ENCODE results near the gene TTF2. TPM values are rescaled to one million over a fixed set of nuclear protein-coding genes. Genes with fewer than 3 reads are reported as not detected.

TTF2 gene
- polyA plus RNA-seq, 1 donor from 2014 or later = 2.6 TPM

GRCh38 chr1:117146072-117146471, 85.9 kb downstream of the TTF2 start:
- peak overlapping the region; percentile 42 for H3K27ac ChIP-seq (ENCODE audit: low read length)
- H3K27me3 ChIP-seq (ENCODE audit: insufficient read depth, low read depth, low read length) = no peaks in the 10 kb centered on the region
- H3K4me3 ChIP-seq (ENCODE audit: low read length) = no peak overlapping the region
- H3K79me2 ChIP-seq (replicated peaks; ENCODE audit: insufficient read depth, low read length) = no peaks in the 10 kb centered on the region
- no peak overlapping the region for H3K4me2 ChIP-seq (ENCODE audit: low read length)
- H4K20me1 ChIP-seq (ENCODE audit: insufficient read depth) = no peaks in the 10 kb centered on the region
- H3K9ac ChIP-seq (ENCODE audit: low read length) = no peak overlapping the region
- H3K9me2 ChIP-seq (ENCODE audit: insufficient read depth, low read length) = no peaks in the 10 kb centered on the region
- H3K9me3 ChIP-seq (ENCODE audit: low read length) = no peaks in the 10 kb centered on the region
- TF ChIP-seq POLR2AphosphoS5 (IDR thresholded peaks at IDR 0.05) (peak; percentile 37), EZH2 (IDR thresholded peaks at IDR 0.05; ENCODE audit: borderline replicate concordance, insufficient read depth, low read length, poor library complexity, severe bottlenecking) (no peak), REST (IDR thresholded peaks at IDR 0.05; ENCODE audit: borderline replicate concordance) (no peak), RAD21 (conservative IDR thresholded peaks at IDR 0.05) (no peak)
- H2AFZ ChIP-seq (ENCODE audit: low read depth, low read length) = peak overlapping the region; percentile 10
- no peaks in the 10 kb centered on the region for H3K36me3 ChIP-seq (ENCODE audit: insufficient read depth, low read length)
- no peaks in the 10 kb centered on the region for H3F3A ChIP-seq (ENCODE audit: insufficient read depth, low read length, poor library complexity, severe bottlenecking)

GRCh38 chr1:117146575-117147340, 86.6 kb downstream of the TTF2 start:
- TF ChIP-seq SMC3 (conservative IDR thresholded peaks at IDR 0.05; ENCODE audit: poor library complexity) = no peak
- no peak for TF ChIP-seq POLR2AphosphoS5 (IDR thresholded peaks at IDR 0.05)
- no peak for TF ChIP-seq MXI1 (conservative IDR thresholded peaks at IDR 0.05; ENCODE audit: poor library complexity, severe bottlenecking)
- no peak for TF ChIP-seq REST (IDR thresholded peaks at IDR 0.05; ENCODE audit: borderline replicate concordance)
- TF ChIP-seq TAF1 (IDR thresholded peaks at IDR 0.05; ENCODE audit: low read depth) = no peak
- Histone ChIP-seq H3K36me3 (ENCODE audit: insufficient read depth, low read length) (no peaks in the 10 kb centered on the region), H4K20me1 (ENCODE audit: insufficient read depth) (no peaks in the 10 kb centered on the region), H2AFZ (ENCODE audit: low read depth, low read length) (peak overlapping the region; percentile 10), H3K27ac (ENCODE audit: low read length) (peak overlapping the region; percentile 42), H3K9me2 (ENCODE audit: insufficient read depth, low read length) (no peaks in the 10 kb centered on the region), H3K9me3 (ENCODE audit: low read length) (no peaks in the 10 kb centered on the region), H3F3A (ENCODE audit: insufficient read depth, low read length, poor library complexity, severe bottlenecking) (no peaks in the 10 kb centered on the region), H3K27me3 (ENCODE audit: insufficient read depth, low read depth, low read length) (no peaks in the 10 kb centered on the region), H3K9ac (ENCODE audit: low read length) (no peak overlapping the region), H3K4me3 (ENCODE audit: low read length) (no peak overlapping the region), H3K4me2 (ENCODE audit: low read length) (no peak overlapping the region), H3K79me2 (replicated peaks; ENCODE audit: insufficient read depth, low read length) (no peaks in the 10 kb centered on the region)

Data from neural cell (in vitro differentiated cells).